Uterus (tissue), 4 donors: Measurements from ENCODE around the gene DIAPH2. TPM values are rescaled to one million over a fixed set of nuclear protein-coding genes. Genes with fewer than 3 reads are reported as not detected.

Source experiments
- DNase-seq, 2 donors: peaks; one replicate each; pipeline ENCODE4 v3.0.0-alpha.2; 2019 to 2020
- H3K27ac ChIP-seq, 2 donors: fragments of 200-600 bp; sonication (generic); 1 replicate in 1 of 2; 2 replicates in 1 of 2; pipeline ENCODE4 v1.5.1; 2016 to 2018
- H3K27me3 ChIP-seq, 2 donors: fragments of 200-600 bp; sonication (generic); one replicate each; pipeline ENCODE4 v1.5.1; 2018 to 2019; ENCODE audit warnings: control low read depth in 1 of 2
- H3K36me3 ChIP-seq, 2 donors: fragments of 200-600 bp; sonication (generic); one replicate each; pipeline ENCODE4 v1.5.1; 2019; ENCODE audit warnings: control low read depth in 1 of 2
- H3K4me1 ChIP-seq, 2 donors: fragments of 200-600 bp; sonication (generic); one replicate each; pipeline ENCODE4 v1.5.1; 2018 to 2019; ENCODE audit warnings: control low read depth in 1 of 2
- H3K4me3 ChIP-seq, 2 donors: fragments of 200-600 bp; sonication (generic); 1 replicate in 1 of 2; 2 replicates in 1 of 2; pipeline ENCODE4 v1.5.1; 2018 to 2019; ENCODE audit warnings: mild to moderate bottlenecking in 1 of 2
- H3K9me3 ChIP-seq, 2 donors: fragments of 200-600 bp; sonication (generic); one replicate each; pipeline ENCODE4 v1.5.1; 2019; ENCODE audit warnings: control low read depth in 1 of 2
- CTCF ChIP-seq, 4 experiments: fragments of 200-600 bp in 2 of 4; fragments of 450-650 bp in 2 of 4; sonication (generic) in 2 of 4; IDR thresholded peaks; one replicate each; pipeline ENCODE4 v1.5.1; 2016 to 2019; ENCODE audit warnings: antibody characterized with exemption in 4 of 4, mild to moderate bottlenecking in 2 of 4, moderate library complexity in 1 of 4
- POLR2A ChIP-seq, 2 donors: fragments of 450-650 bp; IDR thresholded peaks; one replicate each; pipeline ENCODE4 v1.6.1; 2016; ENCODE audit warnings: antibody characterized with exemption in 2 of 2, mild to moderate bottlenecking in 1 of 2, moderate library complexity in 1 of 2
- intact Hi-C: fragments of 100-400 bp; cut with DNase I; formaldehyde crosslinking; loops from one replicate; pipeline ENCODE4 v1.15.1; 2023; ENCODE audit warnings: low total_unique reads
- total RNA-seq, 4 donors: library from RNA; depleted of rRNA in 3 of 4; stranded (reverse); fragments of >200 nt in 3 of 4; gene quantifications; one replicate each; pipeline versions ENCODE4 v1.1.0 to v1.2.4, GENCODE V29; 2014 to 2023
- donor health status: DM: yes; HTN: yes; CAD: no.

The DIAPH2 gene
- total RNA-seq, 4 donors from 2014 or later: 16.7 to 41.5 (median 30.3) TPM

DNA sequence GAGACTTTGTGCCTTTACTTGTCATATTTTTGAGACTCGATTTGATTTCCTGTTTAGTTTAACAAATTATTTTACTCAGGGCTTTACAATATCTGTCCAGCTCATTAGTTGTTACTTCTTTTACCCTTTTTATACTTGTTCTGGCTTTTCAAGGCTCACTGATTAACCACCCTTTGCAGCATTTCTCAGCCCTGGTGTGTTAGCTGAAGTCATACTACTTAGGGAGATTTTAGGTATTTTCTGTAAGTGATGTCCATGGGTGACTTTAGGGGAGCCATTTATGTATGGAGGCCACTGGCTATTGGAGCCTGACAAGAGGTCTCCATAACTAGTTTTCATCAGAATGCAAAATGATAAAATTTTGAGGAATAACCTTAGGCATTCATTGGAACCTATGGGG lies 346.3 kb downstream of the DIAPH2 start:
- no peaks in the 10 kb centered on the region for H3K9me3 ChIP-seq
- peaks cover 0 to 2% of the 10 kb centered on the region in 2 donors for H3K27me3 ChIP-seq
- no peak for DNase-seq
- no peaks in the 10 kb centered on the region for H3K36me3 ChIP-seq
- no peak overlapping the region for H3K27ac ChIP-seq
- TF ChIP-seq CTCF (IDR thresholded peaks at IDR 0.05) (no peak), POLR2A (IDR thresholded peaks at IDR 0.05) (no peak)
- intact Hi-C loops: no loop called here
- H3K4me3 ChIP-seq: no peak overlapping the region
- H3K4me1 ChIP-seq: no peaks in the 10 kb centered on the region

GRCh38 chrX:97039363-97040029 lies 354.9 kb downstream of the DIAPH2 start:
- Histone ChIP-seq H3K27me3 (peaks cover 0 to 7% of the 10 kb centered on the region in 2 donors), H3K4me1 (no peaks in the 10 kb centered on the region), H3K27ac (no peak overlapping the region), H3K9me3 (no peaks in the 10 kb centered on the region), H3K4me3 (no peak overlapping the region), H3K36me3 (no peaks in the 10 kb centered on the region)
- no peak for TF ChIP-seq CTCF (IDR thresholded peaks at IDR 0.05)
- TF ChIP-seq POLR2A (IDR thresholded peaks at IDR 0.05): no peak
- peak in 1 of 2 donors; percentile 19 for DNase-seq
- intact Hi-C loops: no loop called here

DNA sequence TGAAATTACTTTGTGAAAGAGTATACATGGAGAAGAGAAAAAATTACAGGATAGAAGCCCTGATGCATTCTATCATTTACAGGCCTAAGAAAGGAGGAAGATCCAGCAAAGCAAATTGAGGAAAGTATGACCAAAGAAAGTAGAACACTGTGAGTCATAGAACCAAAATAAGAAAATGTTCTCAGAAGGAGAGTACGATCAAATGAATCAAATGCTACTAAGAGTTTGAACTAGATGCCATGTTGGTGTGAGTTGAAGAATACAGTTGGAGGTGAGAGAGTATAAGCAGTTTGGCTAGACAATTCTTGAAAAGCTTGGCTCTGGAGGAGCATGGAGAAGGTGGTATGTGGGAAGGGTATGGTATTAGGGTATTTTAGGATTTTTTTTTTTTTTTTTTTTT lies 360.8 kb downstream of the DIAPH2 start:
- DNase-seq: no peak
- H3K27ac ChIP-seq: no peak overlapping the region
- H3K4me1 ChIP-seq: no peaks in the 10 kb centered on the region
- H3K36me3 ChIP-seq: no peaks in the 10 kb centered on the region
- TF ChIP-seq POLR2A (IDR thresholded peaks at IDR 0.05) (no peak), CTCF (IDR thresholded peaks at IDR 0.05) (no peak)
- H3K9me3 ChIP-seq: no peaks in the 10 kb centered on the region
- intact Hi-C loops: no loop called here
- H3K27me3 ChIP-seq: peaks cover 0 to 4% of the 10 kb centered on the region in 2 donors
- no peak overlapping the region for H3K4me3 ChIP-seq

DNA sequence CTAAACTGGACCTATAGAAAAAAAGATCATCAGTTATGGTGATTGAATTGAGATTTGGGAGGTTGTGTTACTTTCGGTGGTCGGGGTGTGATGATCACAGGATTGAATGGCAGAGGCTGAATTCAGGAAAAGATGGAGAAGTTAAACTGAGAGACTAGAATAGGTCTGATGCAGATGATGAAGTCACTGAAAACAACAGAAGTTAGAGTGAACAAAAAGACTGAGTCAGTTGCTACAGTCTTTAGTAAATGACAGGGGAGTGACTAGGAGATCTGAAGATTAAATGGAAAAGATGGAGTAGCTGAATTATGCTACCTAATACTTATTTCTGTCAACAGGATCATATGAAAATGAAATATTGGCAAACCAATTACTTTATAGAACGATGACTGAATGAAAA lies 362.2 kb downstream of the DIAPH2 start:
- Histone ChIP-seq H3K36me3 (no peaks in the 10 kb centered on the region), H3K4me1 (no peaks in the 10 kb centered on the region), H3K4me3 (no peak overlapping the region), H3K27me3 (no peaks in the 10 kb centered on the region), H3K9me3 (no peaks in the 10 kb centered on the region), H3K27ac (no peak overlapping the region)
- intact Hi-C loops: no loop called here
- DNase-seq: no peak
- TF ChIP-seq POLR2A (IDR thresholded peaks at IDR 0.05) (no peak), CTCF (IDR thresholded peaks at IDR 0.05) (no peak)

DNA sequence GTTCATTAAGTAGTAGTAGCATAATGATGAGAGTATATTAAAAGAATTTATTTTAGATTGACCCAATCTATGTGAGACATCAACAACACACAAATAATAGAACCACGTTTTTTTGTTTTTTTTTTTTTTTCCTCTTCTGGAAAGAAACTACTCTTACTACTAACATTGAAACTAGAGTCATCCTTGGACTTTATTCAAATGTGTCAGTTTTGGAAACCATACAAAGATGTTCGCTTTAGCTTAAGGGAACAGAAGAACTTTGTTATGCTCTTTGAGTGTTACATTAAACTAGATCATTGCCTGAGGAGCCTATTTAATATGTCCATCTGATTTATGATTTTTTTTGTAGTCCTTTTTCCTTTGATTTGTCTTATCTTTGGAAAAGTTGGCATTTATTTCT lies 365.8 kb downstream of the DIAPH2 start:
- TF ChIP-seq CTCF (IDR thresholded peaks at IDR 0.05): no peak
- TF ChIP-seq POLR2A (IDR thresholded peaks at IDR 0.05): no peak
- H3K4me3 ChIP-seq: no peak overlapping the region
- H3K9me3 ChIP-seq: no peaks in the 10 kb centered on the region
- no peaks in the 10 kb centered on the region for H3K36me3 ChIP-seq
- H3K27me3 ChIP-seq: no peaks in the 10 kb centered on the region
- intact Hi-C loops: no loop called here
- no peak overlapping the region for H3K27ac ChIP-seq
- no peak for DNase-seq
- H3K4me1 ChIP-seq: no peaks in the 10 kb centered on the region
